Astrocyte (in vitro differentiated cells and primary cell): ENCODE data around the gene HOXB4.
A peak's percentile ranks its signal among the peaks of the same experiment; 100 is the strongest.

Experiments used
- CTCF ChIP-seq: IDR thresholded peaks from 2 replicates; pipeline ENCODE4 v1.5.1; 2011; ENCODE audit warnings: low read depth, mild to moderate bottlenecking, inconsistent platforms, low read length, moderate library complexity; ENCODE audit not compliant: insufficient read depth
- EZH2 ChIP-seq: IDR thresholded peaks from 2 replicates; pipeline ENCODE4 v1.6.1; 2012; ENCODE audit warnings: mild to moderate bottlenecking, low read length, inconsistent platforms; ENCODE audit not compliant: insufficient read depth

GRCh38 chr17:48619826-48620449 is 41.8 kb upstream of the HOXB4 start:
- no peak for TF ChIP-seq CTCF
- TF ChIP-seq EZH2 = peak; percentile 89
